ENCODE results near the gene ZSWIM6.

- TF ChIP-seq CTCF (IDR thresholded peaks at IDR 0.05) (no peak), POLR2A (IDR thresholded peaks at IDR 0.05) (no peak), EP300 (IDR thresholded peaks at IDR 0.05; ENCODE audit: low read depth) (no peak), POLR2AphosphoS5 (IDR thresholded peaks at IDR 0.05) (no peak)
Measured at GRCh38 chr5:61498121-61498520, 166.1 kb downstream of the ZSWIM6 start.

Data from transverse colon (tissue), 4 donors.